Chondrocyte (in vitro differentiated cells): ENCODE results near the gene ADORA1. TPM values are rescaled to one million over a fixed set of nuclear protein-coding genes. Genes with fewer than 3 reads are reported as not detected.

Experiments used
- DNase-seq: peaks from one replicate; pipeline ENCODE4 v3.0.0; 2021; ENCODE audit warnings: mixed read lengths, low spot score
- H3K27ac Mint-ChIP-seq: one replicate; pipeline ENCODE4 v1.8.0; 2021; ENCODE audit warnings: mild to moderate bottlenecking, moderate library complexity, mixed read lengths; ENCODE audit not compliant: unreplicated experiment
- H3K27me3 Mint-ChIP-seq: 2 replicates; pipeline ENCODE4 v1.8.0; 2021; ENCODE audit warnings: low read depth, mixed read lengths
- H3K36me3 Mint-ChIP-seq: 2 replicates; pipeline ENCODE4 v1.8.0; 2021; ENCODE audit warnings: low read depth, mixed read lengths
- H3K4me1 Mint-ChIP-seq: 2 replicates; pipeline ENCODE4 v1.8.0; 2021; ENCODE audit warnings: low read depth, mild to moderate bottlenecking, mixed read lengths
- H3K4me3 Mint-ChIP-seq: one replicate; pipeline ENCODE4 v1.8.0; 2021; ENCODE audit warnings: mild to moderate bottlenecking, moderate library complexity, mixed read lengths; ENCODE audit not compliant: unreplicated experiment
- H3K9me3 Mint-ChIP-seq: 2 replicates; pipeline ENCODE4 v1.8.0; 2021; ENCODE audit warnings: low read depth, mixed read lengths
- total RNA-seq: library from RNA; stranded (reverse); gene quantifications from 3 replicates; pipeline ENCODE4 v1.2.1, GENCODE V29; 2021
- TF ChIP-seq, protein P1 (sequence below): fragments of 200-600 bp; sonication (generic); IDR thresholded peaks from 2 replicates; pipeline ENCODE4 v1.5.0; 2021; ENCODE audit warnings: antibody characterized with exemption, mild to moderate bottlenecking, moderate library complexity

ADORA1 gene
- total RNA-seq, 1 donor from 2014 or later = 1.7 TPM

DNA sequence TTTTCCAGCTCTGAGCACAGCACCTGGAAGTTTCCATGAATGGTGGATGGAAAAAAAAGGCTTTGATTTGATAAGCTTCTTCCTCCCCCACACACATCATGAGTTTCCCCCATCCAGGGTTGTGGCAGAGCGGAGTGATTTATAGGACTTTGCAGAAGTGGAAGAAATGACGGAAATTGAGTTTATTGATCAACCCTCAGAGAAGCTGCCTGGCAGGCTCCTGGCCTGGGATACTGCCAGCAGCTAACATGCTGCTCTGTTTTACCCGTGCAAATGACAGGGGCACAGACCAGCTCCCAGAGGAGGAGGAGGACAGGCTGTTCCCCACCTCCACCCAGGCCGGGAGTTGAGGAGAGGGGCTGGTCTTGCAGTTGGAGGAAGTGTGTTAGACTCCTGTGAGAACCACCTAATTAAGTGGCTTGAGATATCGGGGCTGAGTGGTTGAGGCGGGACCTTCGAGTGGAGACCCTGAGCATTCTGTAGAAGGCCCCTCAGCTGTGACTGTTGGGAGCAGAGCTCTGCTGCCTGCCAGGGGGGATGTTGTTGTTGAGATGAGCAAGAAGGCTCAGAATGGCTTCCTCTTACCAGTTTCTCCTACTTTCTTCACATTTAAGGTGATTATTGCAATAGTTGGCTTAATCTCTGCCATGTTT lies 21.8 kb downstream of the ADORA1 start:
- H3K36me3 Mint-ChIP-seq = no peaks in the 10 kb centered on the region
- H3K4me3 Mint-ChIP-seq = no peak overlapping the region
- TF ChIP-seq, protein P1, sequence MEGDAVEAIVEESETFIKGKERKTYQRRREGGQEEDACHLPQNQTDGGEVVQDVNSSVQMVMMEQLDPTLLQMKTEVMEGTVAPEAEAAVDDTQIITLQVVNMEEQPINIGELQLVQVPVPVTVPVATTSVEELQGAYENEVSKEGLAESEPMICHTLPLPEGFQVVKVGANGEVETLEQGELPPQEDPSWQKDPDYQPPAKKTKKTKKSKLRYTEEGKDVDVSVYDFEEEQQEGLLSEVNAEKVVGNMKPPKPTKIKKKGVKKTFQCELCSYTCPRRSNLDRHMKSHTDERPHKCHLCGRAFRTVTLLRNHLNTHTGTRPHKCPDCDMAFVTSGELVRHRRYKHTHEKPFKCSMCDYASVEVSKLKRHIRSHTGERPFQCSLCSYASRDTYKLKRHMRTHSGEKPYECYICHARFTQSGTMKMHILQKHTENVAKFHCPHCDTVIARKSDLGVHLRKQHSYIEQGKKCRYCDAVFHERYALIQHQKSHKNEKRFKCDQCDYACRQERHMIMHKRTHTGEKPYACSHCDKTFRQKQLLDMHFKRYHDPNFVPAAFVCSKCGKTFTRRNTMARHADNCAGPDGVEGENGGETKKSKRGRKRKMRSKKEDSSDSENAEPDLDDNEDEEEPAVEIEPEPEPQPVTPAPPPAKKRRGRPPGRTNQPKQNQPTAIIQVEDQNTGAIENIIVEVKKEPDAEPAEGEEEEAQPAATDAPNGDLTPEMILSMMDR = no peak
- no peaks in the 10 kb centered on the region for H3K9me3 Mint-ChIP-seq
- peaks cover 2% of the 10 kb centered on the region for H3K27me3 Mint-ChIP-seq
- H3K4me1 Mint-ChIP-seq = peaks cover 22% of the 10 kb centered on the region
- no peak overlapping the region for H3K27ac Mint-ChIP-seq
- DNase-seq = no peak

DNA sequence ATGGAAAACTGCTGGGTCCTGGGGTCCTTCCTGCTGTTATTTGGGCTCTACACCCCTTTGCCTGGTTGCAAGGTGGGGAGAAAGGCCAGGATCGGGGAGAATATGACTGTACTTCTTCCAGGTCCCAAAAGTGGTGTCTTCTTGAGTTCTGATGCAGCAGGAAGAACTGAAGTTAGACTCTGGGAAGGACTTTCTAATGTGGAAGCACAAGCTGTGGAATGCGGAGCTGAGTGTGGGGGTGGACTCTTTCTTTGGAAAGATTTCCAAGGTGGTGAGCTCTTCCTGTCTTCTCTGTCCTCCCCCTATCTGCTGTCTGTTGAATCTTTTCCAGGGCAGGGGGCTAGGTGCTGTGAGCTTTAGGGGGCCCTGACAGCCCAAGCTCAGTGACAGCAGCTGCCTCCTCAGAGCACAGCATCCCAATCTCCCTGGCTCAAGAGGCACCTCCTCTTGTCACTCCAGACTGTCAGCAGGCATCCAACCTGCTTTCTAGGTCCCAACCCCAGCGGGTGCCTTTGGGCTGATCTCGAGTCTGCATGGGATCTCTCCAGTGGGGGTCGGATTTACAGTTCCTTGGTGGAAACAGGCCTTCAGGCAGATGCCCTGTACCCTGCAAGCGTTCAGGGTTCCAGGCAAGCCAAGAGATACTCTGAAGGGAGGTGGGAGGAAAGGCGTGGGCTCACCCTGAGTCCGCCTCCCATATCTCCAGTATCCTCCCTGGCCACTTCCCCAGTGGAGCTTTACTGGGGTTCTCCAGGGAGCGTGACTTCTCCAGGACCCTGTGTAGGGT lies 23.2 kb downstream of the ADORA1 start:
- DNase-seq = no peak
- no peaks in the 10 kb centered on the region for H3K9me3 Mint-ChIP-seq
- no peak overlapping the region for H3K27ac Mint-ChIP-seq
- H3K4me1 Mint-ChIP-seq = peaks cover 24% of the 10 kb centered on the region
- H3K4me3 Mint-ChIP-seq = no peak overlapping the region
- H3K36me3 Mint-ChIP-seq = no peaks in the 10 kb centered on the region
- TF ChIP-seq, protein P1 = no peak
- H3K27me3 Mint-ChIP-seq = peaks cover 2% of the 10 kb centered on the region

DNA sequence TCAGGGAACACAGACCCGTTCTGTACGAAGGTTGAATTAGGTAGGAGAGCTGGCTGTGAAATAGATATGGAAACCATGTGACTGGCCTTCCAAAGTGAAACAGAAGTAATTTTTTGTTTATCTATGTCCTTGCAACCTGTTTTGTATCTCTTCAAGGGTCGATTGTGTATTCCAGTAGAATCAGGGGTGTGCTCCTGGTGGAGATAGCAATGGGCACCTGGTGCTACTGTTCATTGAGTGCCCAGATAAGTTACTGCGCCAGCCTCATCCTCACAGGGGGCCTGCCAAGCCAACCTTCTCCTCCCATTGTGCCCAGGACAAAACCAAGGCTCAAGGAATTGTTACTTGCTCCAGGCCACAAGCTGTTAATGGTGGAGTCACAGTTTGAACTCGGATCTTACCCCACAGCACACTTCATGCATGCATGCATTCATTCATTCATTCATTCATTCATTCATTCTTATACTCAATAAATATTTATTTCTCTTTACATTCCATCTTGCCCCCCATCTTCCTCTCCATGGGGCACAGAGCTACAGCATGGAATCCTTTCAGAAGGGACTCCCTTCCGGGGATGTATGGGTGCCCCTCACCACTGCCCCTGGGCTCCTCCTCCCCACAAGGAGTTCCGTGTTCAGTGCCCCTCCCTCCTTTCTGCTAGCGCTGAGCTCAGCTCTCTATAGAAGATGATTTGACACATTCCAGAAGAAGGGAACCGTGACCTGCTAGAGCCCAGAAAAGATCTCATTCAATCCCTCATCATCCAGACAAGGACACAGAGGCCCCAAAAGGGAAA lies 24.0 kb downstream of the ADORA1 start:
- H3K4me3 Mint-ChIP-seq = no peak overlapping the region
- H3K4me1 Mint-ChIP-seq = peaks cover 24% of the 10 kb centered on the region
- no peaks in the 10 kb centered on the region for H3K9me3 Mint-ChIP-seq
- H3K27me3 Mint-ChIP-seq = peaks cover 2% of the 10 kb centered on the region
- no peaks in the 10 kb centered on the region for H3K36me3 Mint-ChIP-seq
- no peak overlapping the region for H3K27ac Mint-ChIP-seq
- DNase-seq = no peak
- TF ChIP-seq, protein P1 = no peak

DNA sequence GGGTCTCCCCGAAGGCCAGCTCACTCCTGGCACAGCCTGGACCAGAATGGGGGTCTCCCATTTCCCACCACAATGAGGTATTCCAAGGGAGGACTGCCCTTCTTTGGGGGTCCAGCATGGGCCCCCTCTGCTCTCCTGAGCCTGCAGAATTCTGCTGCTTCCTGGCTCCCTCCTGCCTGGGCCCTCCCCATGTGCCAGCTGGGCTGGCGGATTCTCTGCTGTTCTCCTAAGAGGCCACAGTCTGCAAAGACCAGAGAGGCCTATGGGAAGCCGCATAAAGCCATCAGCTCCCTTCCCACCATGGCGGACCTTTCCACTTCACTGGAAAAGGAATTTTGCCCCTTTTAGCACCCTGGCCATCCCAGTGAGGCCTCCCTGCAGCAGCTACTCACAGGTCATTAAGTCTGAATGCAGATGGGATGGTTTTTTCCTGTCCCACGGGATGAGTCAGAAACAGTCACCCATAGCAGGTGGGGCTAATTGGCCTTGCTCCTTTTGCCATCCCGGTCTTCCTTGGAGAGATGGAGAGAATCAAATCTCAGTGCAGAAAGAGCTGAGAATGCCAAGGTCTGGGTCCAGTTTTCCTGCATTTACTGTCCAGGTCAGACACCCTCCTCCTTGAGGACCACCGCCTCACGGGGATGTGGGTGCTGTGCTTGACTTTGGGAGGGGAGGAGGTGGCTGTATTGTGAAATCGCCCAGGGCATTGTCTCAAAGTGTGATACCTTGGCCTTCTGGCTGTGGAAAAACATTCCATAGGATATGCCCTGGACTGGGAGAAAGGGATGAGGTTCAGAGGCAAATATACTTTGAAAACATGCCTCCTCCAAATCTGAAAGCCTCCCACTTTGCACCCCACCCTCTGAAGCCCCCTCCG lies 24.9 kb downstream of the ADORA1 start:
- Mint-ChIP-seq H3K36me3 (no peaks in the 10 kb centered on the region), H3K4me1 (peaks cover 24% of the 10 kb centered on the region), H3K9me3 (no peaks in the 10 kb centered on the region), H3K4me3 (no peak overlapping the region), H3K27ac (no peak overlapping the region), H3K27me3 (peaks cover 2% of the 10 kb centered on the region)
- no peak for DNase-seq
- TF ChIP-seq, protein P1 = no peak
